Prostate gland (tissue), 2 donors: ENCODE measurements around the gene ACYP2. TPM values are rescaled to one million over a fixed set of nuclear protein-coding genes. Genes with fewer than 3 reads are reported as not detected.
A peak's percentile ranks its signal among the peaks of the same experiment; 100 is the strongest.

ENCODE experiments used
- DNase-seq: peaks from one replicate; pipeline ENCODE4 v3.0.0-alpha.2; 2019; ENCODE audit warnings: low spot score
- H3K27ac ChIP-seq, 2 donors: fragments of 200-600 bp; sonication (generic); 2 replicates each; pipeline ENCODE4 v1.5.1; 2017 to 2019
- H3K27me3 ChIP-seq: fragments of 200-600 bp; sonication (generic); replicated peaks from 2 replicates; pipeline ENCODE4 v1.5.1; 2019; ENCODE audit not compliant: insufficient read depth
- H3K36me3 ChIP-seq, 2 donors: fragments of 200-600 bp; sonication (generic); 1 replicate in 1 of 2; 2 replicates in 1 of 2; pipeline versions ENCODE4 v1.5.1 to v1.8.1; 2017 to 2019
- H3K4me1 ChIP-seq: fragments of 200-600 bp; sonication (generic); replicated peaks from 2 replicates; pipeline ENCODE4 v1.5.1; 2019
- H3K4me3 ChIP-seq, 2 donors: fragments of 200-600 bp; sonication (generic); 2 replicates each; pipeline ENCODE4 v1.5.1; 2017 to 2019
- H3K9me3 ChIP-seq: fragments of 200-600 bp; sonication (generic); 2 replicates; pipeline ENCODE4 v1.5.1; 2017
- CTCF ChIP-seq, 4 experiments: fragments of 200-600 bp in 2 of 4; fragments of 450-650 bp in 2 of 4; sonication (generic) in 2 of 4; IDR thresholded peaks; 1 replicate in 3 of 4; 2 replicates in 1 of 4; pipeline ENCODE4 v1.5.1; 2016 to 2019; ENCODE audit warnings: antibody characterized with exemption in 4 of 4, mild to moderate bottlenecking in 2 of 4, moderate library complexity in 2 of 4
- POLR2A ChIP-seq: fragments of 450-650 bp; IDR thresholded peaks from one replicate; pipeline ENCODE4 v1.6.1; 2016; ENCODE audit warnings: antibody characterized with exemption, mild to moderate bottlenecking
- POLR2AphosphoS5 ChIP-seq: sonication (generic); formaldehyde crosslinking; IDR thresholded peaks from one replicate; pipeline ENCODE4 v1.6.1; 2017; ENCODE audit warnings: antibody characterized with exemption
- WGBS: methylation state at CpG from one replicate; pipeline ENCODE4 v1.1.5; 2018; 5-methylcytosine and 5-hydroxymethylcytosine counted together
- intact Hi-C: fragments of 100-400 bp; cut with DNase I; formaldehyde crosslinking; loops from one replicate; pipeline ENCODE4 v1.14.2; 2022
- total RNA-seq, 2 donors: library from RNA; depleted of rRNA; stranded (reverse); fragments of >200 nt; gene quantifications; one replicate each; pipeline ENCODE4 v1.1.0, GENCODE V29; 2016

The ACYP2 gene
- total RNA-seq, 2 donors from 2014 or later = 30.6 to 39.7 TPM

GRCh38 chr2:54194761-54195750 lies 79.6 kb downstream of the ACYP2 start:
- DNase-seq = no peak
- no peaks in the 10 kb centered on the region for H3K36me3 ChIP-seq
- TF ChIP-seq POLR2AphosphoS5 (no peak), CTCF (IDR thresholded peaks at IDR 0.05) (no peak), POLR2A (no peak)
- WGBS = 93% methylated on average over 8 of the region's 8 CpGs
- H3K4me1 ChIP-seq = no peaks in the 10 kb centered on the region
- H3K27ac ChIP-seq = no peak overlapping the region
- no peak overlapping the region for H3K4me3 ChIP-seq
- no peaks in the 10 kb centered on the region for H3K9me3 ChIP-seq
- intact Hi-C loops = no loop called here
- H3K27me3 ChIP-seq = no peaks in the 10 kb centered on the region

- no peaks in the 10 kb centered on the region for H3K9me3 ChIP-seq
- H3K36me3 ChIP-seq = no peaks in the 10 kb centered on the region
- no peaks in the 10 kb centered on the region for H3K4me1 ChIP-seq
- WGBS = 94% methylated on average over 5 of the region's 5 CpGs
- intact Hi-C loops = no loop called here
- TF ChIP-seq CTCF (IDR thresholded peaks at IDR 0.05) (no peak), POLR2AphosphoS5 (no peak), POLR2A (no peak)
- H3K27ac ChIP-seq = no peak overlapping the region
- no peaks in the 10 kb centered on the region for H3K27me3 ChIP-seq
- no peak overlapping the region for H3K4me3 ChIP-seq
- no peak for DNase-seq
Observed at GRCh38 chr2:54196646-54197045, 81.2 kb downstream of the ACYP2 start.

GRCh38 chr2:54204476-54204875 lies 89.1 kb downstream of the ACYP2 start:
- Histone ChIP-seq H3K36me3 (no peaks in the 10 kb centered on the region), H3K27me3 (no peaks in the 10 kb centered on the region), H3K4me1 (peaks cover 4% of the 10 kb centered on the region), H3K9me3 (no peaks in the 10 kb centered on the region), H3K27ac (no peak overlapping the region), H3K4me3 (no peak overlapping the region)
- WGBS = 25% methylated on average over 2 of the region's 2 CpGs
- intact Hi-C loops = loop anchor here (10.0 kb wide), 3 partner anchors 120 to 500 kb away; no protein-coding TSS in a partner anchor
- no peak for DNase-seq
- TF ChIP-seq POLR2AphosphoS5 (no peak), POLR2A (no peak), CTCF (IDR thresholded peaks at IDR 0.05) (no peak)

- Histone ChIP-seq H3K4me3 (no peak overlapping the region), H3K27me3 (no peaks in the 10 kb centered on the region), H3K4me1 (peaks cover 4% of the 10 kb centered on the region), H3K36me3 (no peaks in the 10 kb centered on the region), H3K27ac (no peak overlapping the region), H3K9me3 (no peaks in the 10 kb centered on the region)
- intact Hi-C loops = loop anchor here (10.0 kb wide), 3 partner anchors 118 to 498 kb away; no protein-coding TSS in a partner anchor
- 56% methylated on average over 2 of the region's 2 CpGs for WGBS
- TF ChIP-seq POLR2A (no peak), CTCF (IDR thresholded peaks at IDR 0.05) (peak in 3 of 4 experiments; percentile 49 to 55 (median 51)), POLR2AphosphoS5 (no peak)
- DNase-seq = no peak
Observed at GRCh38 chr2:54206596-54206995, 91.2 kb downstream of the ACYP2 start.
